ENCODE results near the gene USP7. TPM values are rescaled to one million over a fixed set of nuclear protein-coding genes. Genes with fewer than 3 reads are reported as not detected.

The USP7 gene
- total RNA-seq, 1 experiment from 2014 or later = 228 TPM

DNA sequence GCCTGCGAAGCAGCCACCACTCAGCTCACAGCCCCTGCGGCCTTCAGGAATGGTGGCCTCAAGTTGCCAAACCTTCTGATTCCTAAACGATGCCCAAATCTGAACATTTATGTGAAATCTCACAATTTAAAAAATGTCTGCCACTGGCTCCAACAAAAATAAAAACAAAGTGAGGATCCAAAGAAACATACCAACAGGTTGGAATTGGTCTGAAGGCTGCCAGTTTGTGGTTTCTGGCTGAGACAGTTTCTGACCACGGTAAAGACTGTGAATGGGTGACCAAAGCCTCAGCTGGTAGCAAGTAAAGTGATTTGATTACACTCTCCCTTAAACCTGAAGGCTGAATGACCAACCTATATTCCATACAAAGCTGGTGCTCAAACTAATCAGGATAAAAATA, 56.6 kb downstream of the USP7 start:
- Histone ChIP-seq H3K9me3 (ENCODE audit: low read depth, low read length, poor library complexity, severe bottlenecking) (no peaks in the 10 kb centered on the region), H3K4me3 (ENCODE audit: low read depth, low read length, poor library complexity, severe bottlenecking) (no peak overlapping the region), H3K36me3 (ENCODE audit: insufficient read depth, low read length, poor library complexity, severe bottlenecking) (peaks cover 95% of the 10 kb centered on the region), H3K27ac (ENCODE audit: low read depth, low read length, poor library complexity, severe bottlenecking) (no peak overlapping the region), H3K4me1 (ENCODE audit: insufficient read depth, low read length, poor library complexity, severe bottlenecking) (no peaks in the 10 kb centered on the region), H3K27me3 (replicated peaks; ENCODE audit: insufficient read depth, low read depth, low read length, poor library complexity) (no peaks in the 10 kb centered on the region)
- BruUV-seq (replicated peaks) = no TSS peak
- ChIA-PET POLR2A (ENCODE audit: low non-redundant PET) (no interaction called here), CTCF (no interaction called here)
- DNase-seq (ENCODE audit: low spot score) = no peak
- TF ChIP-seq, protein P1, sequence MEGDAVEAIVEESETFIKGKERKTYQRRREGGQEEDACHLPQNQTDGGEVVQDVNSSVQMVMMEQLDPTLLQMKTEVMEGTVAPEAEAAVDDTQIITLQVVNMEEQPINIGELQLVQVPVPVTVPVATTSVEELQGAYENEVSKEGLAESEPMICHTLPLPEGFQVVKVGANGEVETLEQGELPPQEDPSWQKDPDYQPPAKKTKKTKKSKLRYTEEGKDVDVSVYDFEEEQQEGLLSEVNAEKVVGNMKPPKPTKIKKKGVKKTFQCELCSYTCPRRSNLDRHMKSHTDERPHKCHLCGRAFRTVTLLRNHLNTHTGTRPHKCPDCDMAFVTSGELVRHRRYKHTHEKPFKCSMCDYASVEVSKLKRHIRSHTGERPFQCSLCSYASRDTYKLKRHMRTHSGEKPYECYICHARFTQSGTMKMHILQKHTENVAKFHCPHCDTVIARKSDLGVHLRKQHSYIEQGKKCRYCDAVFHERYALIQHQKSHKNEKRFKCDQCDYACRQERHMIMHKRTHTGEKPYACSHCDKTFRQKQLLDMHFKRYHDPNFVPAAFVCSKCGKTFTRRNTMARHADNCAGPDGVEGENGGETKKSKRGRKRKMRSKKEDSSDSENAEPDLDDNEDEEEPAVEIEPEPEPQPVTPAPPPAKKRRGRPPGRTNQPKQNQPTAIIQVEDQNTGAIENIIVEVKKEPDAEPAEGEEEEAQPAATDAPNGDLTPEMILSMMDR (conservative IDR thresholded peaks at IDR 0.05; ENCODE audit: low read depth, low read length) = no peak
- no peak for TF ChIP-seq EZH2 (IDR thresholded peaks at IDR 0.05; ENCODE audit: borderline replicate concordance, low read depth, low read length, poor library complexity, severe bottlenecking)
- intact Hi-C loops (cut with micrococcal nuclease; ENCODE audit: unreplicated experiment) = loop anchor here (10.0 kb wide), 1 partner anchor 208 kb away; no protein-coding TSS in a partner anchor

GRCh38 chr16:8905795-8906591, 57.7 kb downstream of the USP7 start:
- H3K4me3 ChIP-seq (ENCODE audit: low read depth, low read length, poor library complexity, severe bottlenecking) = no peak overlapping the region
- CTCF ChIA-PET = no interaction called here
- TF ChIP-seq, protein P1 (conservative IDR thresholded peaks at IDR 0.05; ENCODE audit: low read depth, low read length) = peak; percentile 49
- no peak for TF ChIP-seq EZH2 (IDR thresholded peaks at IDR 0.05; ENCODE audit: borderline replicate concordance, low read depth, low read length, poor library complexity, severe bottlenecking)
- POLR2A ChIA-PET (ENCODE audit: low non-redundant PET) = no interaction called here
- no peaks in the 10 kb centered on the region for H3K9me3 ChIP-seq (ENCODE audit: low read depth, low read length, poor library complexity, severe bottlenecking)
- no peaks in the 10 kb centered on the region for H3K4me1 ChIP-seq (ENCODE audit: insufficient read depth, low read length, poor library complexity, severe bottlenecking)
- H3K27me3 ChIP-seq (replicated peaks; ENCODE audit: insufficient read depth, low read depth, low read length, poor library complexity) = no peaks in the 10 kb centered on the region
- H3K27ac ChIP-seq (ENCODE audit: low read depth, low read length, poor library complexity, severe bottlenecking) = no peak overlapping the region
- intact Hi-C loops (cut with micrococcal nuclease; ENCODE audit: unreplicated experiment) = loop anchor here (1.0 to 10.0 kb wide), 2 partner anchors 102 to 209 kb away; no protein-coding TSS in a partner anchor
- DNase-seq (ENCODE audit: low spot score) = no peak
- H3K36me3 ChIP-seq (ENCODE audit: insufficient read depth, low read length, poor library complexity, severe bottlenecking) = peaks cover 95% of the 10 kb centered on the region
- BruUV-seq (replicated peaks) = no TSS peak

- no peaks in the 10 kb centered on the region for H3K27me3 ChIP-seq (replicated peaks; ENCODE audit: insufficient read depth, low read depth, low read length, poor library complexity)
- peak; percentile 63 for DNase-seq (ENCODE audit: low spot score)
- intact Hi-C loops (cut with micrococcal nuclease; ENCODE audit: unreplicated experiment) = loop anchor here (1.0 to 10.0 kb wide), 2 partner anchors 103 to 210 kb away; no protein-coding TSS in a partner anchor
- peaks cover 95% of the 10 kb centered on the region for H3K36me3 ChIP-seq (ENCODE audit: insufficient read depth, low read length, poor library complexity, severe bottlenecking)
- H3K9me3 ChIP-seq (ENCODE audit: low read depth, low read length, poor library complexity, severe bottlenecking) = no peaks in the 10 kb centered on the region
- no peaks in the 10 kb centered on the region for H3K4me1 ChIP-seq (ENCODE audit: insufficient read depth, low read length, poor library complexity, severe bottlenecking)
- CTCF ChIA-PET = no interaction called here
- H3K4me3 ChIP-seq (ENCODE audit: low read depth, low read length, poor library complexity, severe bottlenecking) = no peak overlapping the region
- H3K27ac ChIP-seq (ENCODE audit: low read depth, low read length, poor library complexity, severe bottlenecking) = no peak overlapping the region
- POLR2A ChIA-PET (ENCODE audit: low non-redundant PET) = no interaction called here
- no TSS peak for BruUV-seq (replicated peaks)
- TF ChIP-seq, protein P1 (conservative IDR thresholded peaks at IDR 0.05; ENCODE audit: low read depth, low read length) = peak; percentile 68
- no peak for TF ChIP-seq EZH2 (IDR thresholded peaks at IDR 0.05; ENCODE audit: borderline replicate concordance, low read depth, low read length, poor library complexity, severe bottlenecking)
Measured at GRCh38 chr16:8905168-8905762, 58.4 kb downstream of the USP7 start.
